SK-N-SH (cell line): ENCODE data around the gene DNHD1. TPM values are rescaled to one million over a fixed set of nuclear protein-coding genes. Genes with fewer than 3 reads are reported as not detected.

Experiments
- CTCF ChIA-PET: fragments of 300-600, 350-600 bp; formaldehyde crosslinking; extraction: SDS; loops from one replicate; lab custom pipeline; 2021; lab: Yijun Ruan, JAX
- POLR2A ChIA-PET: fragments of 350-600 bp; sonication (Branson Sonifier 250); formaldehyde crosslinking; extraction: SDS; loops from one replicate; lab custom pipeline; 2020; ENCODE audit warnings: antibody characterized with exemption, inconsistent platforms; lab: Yijun Ruan, JAX
- DNase-seq: peaks from one replicate; pipeline ENCODE4 v3.0.0; 2012
- H2AFZ ChIP-seq: fragments of 200-600 bp; sonication (generic); 2 replicates; pipeline ENCODE4 v1.8.1; 2016; ENCODE audit warnings: antibody characterized with exemption, mild to moderate bottlenecking, low read depth
- H3F3A ChIP-seq: fragments of 200-600 bp; sonication (generic); replicated peaks from 2 replicates; pipeline ENCODE3; 2016; ENCODE audit warnings: antibody characterized with exemption, mild to moderate bottlenecking; ENCODE audit not compliant: insufficient read depth
- H3K27ac ChIP-seq, 2 experiments: fragments of 200-500 bp in 1 of 2; fragments of 200-600 bp in 1 of 2; sonication (Bioruptor generic) in 1 of 2; sonication (generic), shearing (Covaris generic) in 1 of 2; 2 replicates each; pipeline versions ENCODE4 v1.5.1 to v1.6.1; 2014 to 2016; ENCODE audit warnings: low read depth in 2 of 2, inconsistent platforms in 1 of 2, low read length in 1 of 2, mild to moderate bottlenecking in 1 of 2, mixed read lengths in 1 of 2
- H3K27me3 ChIP-seq: fragments of 200-600 bp; sonication (generic), shearing (Covaris generic); 2 replicates; pipeline ENCODE4 v1.6.1; 2016; ENCODE audit warnings: mixed run types; ENCODE audit not compliant: insufficient read depth
- H3K36me3 ChIP-seq, 2 experiments: fragments of 200-500 bp in 1 of 2; fragments of 200-600 bp in 1 of 2; sonication (Bioruptor generic) in 1 of 2; sonication (generic) in 1 of 2; replicated peaks in 1 of 2; 2 replicates each; pipeline versions ENCODE3 to v1.5.1; 2014 to 2016; ENCODE audit warnings: low read length in 1 of 2, mild to moderate bottlenecking in 1 of 2; ENCODE audit not compliant: insufficient read depth in 2 of 2, control insufficient read depth in 1 of 2
- H3K4me1 ChIP-seq, 2 experiments: fragments of 200-500 bp in 1 of 2; fragments of 200-600 bp in 1 of 2; sonication (Bioruptor generic) in 1 of 2; sonication (generic), shearing (Covaris generic) in 1 of 2; 2 replicates each; pipeline versions ENCODE4 v1.5.1 to v1.6.1; 2014 to 2016; ENCODE audit warnings: low read depth in 1 of 2, low read length in 1 of 2, mixed run types in 1 of 2; ENCODE audit not compliant: insufficient read depth in 2 of 2, control insufficient read depth in 1 of 2
- H3K4me2 ChIP-seq: fragments of 200-600 bp; sonication (generic), shearing (Covaris generic); 2 replicates; pipeline ENCODE4 v1.6.1; 2017; ENCODE audit warnings: mixed run types
- H3K4me3 ChIP-seq, 2 experiments: fragments of 200-500 bp in 1 of 2; fragments of 200-600 bp in 1 of 2; sonication (Bioruptor generic) in 1 of 2; sonication (generic), shearing (Covaris generic) in 1 of 2; 2 replicates each; pipeline versions ENCODE4 v1.5.1 to v1.8.1; 2014 to 2016; ENCODE audit warnings: low read depth in 2 of 2, inconsistent platforms in 1 of 2, low read length in 1 of 2, mild to moderate bottlenecking in 1 of 2, mixed read lengths in 1 of 2, moderate library complexity in 1 of 2
- H3K79me2 ChIP-seq: fragments of 200-600 bp; sonication (generic); 2 replicates; pipeline ENCODE4 v1.8.1; 2017; ENCODE audit warnings: mild to moderate bottlenecking; ENCODE audit not compliant: insufficient read depth
- H3K9ac ChIP-seq: fragments of 200-600 bp; sonication (generic); 2 replicates; pipeline ENCODE4 v1.6.1; 2017; ENCODE audit warnings: mixed run types
- H3K9me2 ChIP-seq: fragments of 200-600 bp; sonication (generic); 2 replicates; pipeline ENCODE4 v1.6.1; 2017; ENCODE audit warnings: mixed run types
- H3K9me3 ChIP-seq: fragments of 200-600 bp; sonication (generic); 2 replicates; pipeline ENCODE4 v1.6.1; 2017; ENCODE audit warnings: mixed run types, mild to moderate bottlenecking, moderate library complexity
- H4K20me1 ChIP-seq: fragments of 200-600 bp; sonication (generic); 2 replicates; pipeline ENCODE4 v1.6.1; 2017; ENCODE audit warnings: mild to moderate bottlenecking, mixed run types; ENCODE audit not compliant: insufficient read depth
- ELF1 ChIP-seq: IDR thresholded peaks from 2 replicates; pipeline ENCODE4 v1.4.0; 2012
- EZH2phosphoT487 ChIP-seq: fragments of 200-600 bp; sonication (generic); IDR thresholded peaks from 2 replicates; pipeline ENCODE4 v1.6.1; 2017; ENCODE audit warnings: low read depth, mixed run types, mild to moderate bottlenecking, antibody characterized with exemption, moderate library complexity, borderline replicate concordance
- FOXJ3 ChIP-seq: sonication (generic); formaldehyde crosslinking; IDR thresholded peaks from 2 replicates; pipeline ENCODE4 v1.5.1; 2020; ENCODE audit warnings: mild to moderate bottlenecking, missing genetic modification reagents
- GABPA ChIP-seq: IDR thresholded peaks from 2 replicates; pipeline ENCODE4 v1.4.0; 2012; ENCODE audit warnings: low read depth, mild to moderate bottlenecking
- MXI1 ChIP-seq: IDR thresholded peaks from 2 replicates; pipeline ENCODE4 v1.6.1; 2012; ENCODE audit warnings: mild to moderate bottlenecking, low read depth, low read length, improper control_type of control experiment
- POLR2AphosphoS5 ChIP-seq: IDR thresholded peaks from 2 replicates; pipeline ENCODE4 v1.6.1; 2012; ENCODE audit warnings: low read depth, low read length
- RFX5 ChIP-seq: IDR thresholded peaks from 2 replicates; pipeline ENCODE4 v1.6.1; 2012; ENCODE audit warnings: mild to moderate bottlenecking, improper control_type of control experiment, low read length
- RXRA ChIP-seq: IDR thresholded peaks from 2 replicates; pipeline ENCODE4 v1.4.0; 2012; ENCODE audit warnings: low read depth, mild to moderate bottlenecking, borderline replicate concordance
- SIN3A ChIP-seq: IDR thresholded peaks from 2 replicates; pipeline ENCODE4 v1.6.1; 2012; ENCODE audit warnings: low read depth, mild to moderate bottlenecking, low read length, moderate library complexity, borderline replicate concordance
- SMC3 ChIP-seq: IDR thresholded peaks from 2 replicates; pipeline ENCODE4 v1.6.1; 2012; ENCODE audit warnings: low read depth, low read length, improper control_type of control experiment
- TAF1 ChIP-seq: IDR thresholded peaks from 2 replicates; pipeline ENCODE4 v1.6.1; 2012; ENCODE audit warnings: low read depth, mild to moderate bottlenecking, low read length, moderate library complexity, borderline replicate concordance
- WGBS: methylation state at CpG from one replicate; pipeline ENCODE4 v1.1.6; 2017; ENCODE audit warnings: low lambda C conversion rate; 5-methylcytosine and 5-hydroxymethylcytosine counted together
- polyA plus RNA-seq, 3 experiments: library from polyadenylated mRNA; depleted of rRNA; stranded (reverse); fragments of >200 nt; gene quantifications; 2 replicates each; pipeline ENCODE4 v1.2.3, GENCODE V29; 2012
- TF ChIP-seq, protein P1 (sequence below): IDR thresholded peaks from 2 replicates; pipeline ENCODE4 v1.4.0; 2012; ENCODE audit warnings: low read depth, borderline replicate concordance
- TF ChIP-seq, protein P2 (sequence below): fragments of 200-600 bp; sonication (generic); IDR thresholded peaks from 2 replicates; pipeline ENCODE4 v1.6.1; 2017; ENCODE audit warnings: antibody characterized with exemption, mild to moderate bottlenecking, moderate library complexity
- TF ChIP-seq, protein P3 (sequence below): fragments of 150-350 bp; IDR thresholded peaks from 2 replicates; pipeline ENCODE4 v1.6.1; 2016; ENCODE audit warnings: mild to moderate bottlenecking, low read depth, low read length
- TF ChIP-seq, protein P4 (sequence below): IDR thresholded peaks from 2 replicates; pipeline ENCODE4 v1.4.0; 2012; ENCODE audit warnings: low read depth

Gene DNHD1
- polyA plus RNA-seq, 1 of the 3 experiments (the other 2 are of a cell fraction) = 5.3 TPM

DNA sequence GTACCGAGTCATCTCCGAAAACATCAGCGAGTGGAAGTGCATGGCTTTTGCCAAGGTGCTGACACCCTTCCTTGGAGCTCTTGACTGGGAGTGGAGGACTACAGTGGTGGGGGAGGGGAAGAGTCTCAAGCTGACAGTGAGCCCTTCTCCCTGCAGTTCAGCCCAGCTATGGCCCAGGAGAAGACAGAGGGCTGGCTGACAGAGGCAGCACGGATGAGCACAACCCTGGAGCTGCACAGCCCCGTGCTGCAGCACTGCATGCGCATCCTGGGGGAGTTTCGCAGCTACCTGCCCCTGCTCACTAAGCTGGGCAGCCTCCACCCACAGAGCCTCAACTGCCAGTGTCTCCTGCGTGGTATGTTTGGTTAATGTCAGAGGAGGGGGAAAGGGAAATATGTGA lies 41.4 kb downstream of the DNHD1 start:
- Histone ChIP-seq H3K4me1 (peaks cover 0 to 3% of the 10 kb centered on the region in 2 experiments; a peak in 1 of 4 replicates), H4K20me1 (no peaks in the 10 kb centered on the region), H2AFZ (no peak overlapping the region), H3K9me3 (no peaks in the 10 kb centered on the region), H3K27me3 (no peaks in the 10 kb centered on the region), H3K4me3 (no peak overlapping the region), H3K4me2 (no peak overlapping the region), H3K9ac (no peak overlapping the region), H3K36me3 (peaks cover 0 to 3% of the 10 kb centered on the region in 2 experiments), H3K27ac (no peak overlapping the region), H3K79me2 (no peaks in the 10 kb centered on the region), H3K9me2 (no peaks in the 10 kb centered on the region), H3F3A (no peaks in the 10 kb centered on the region)
- WGBS = 98% methylated on average over 8 of the region's 8 CpGs
- TF ChIP-seq RXRA (no peak), SIN3A (no peak), TAF1 (no peak), POLR2AphosphoS5 (no peak), MXI1 (no peak), SMC3 (no peak), GABPA (no peak), ELF1 (no peak), EZH2phosphoT487 (no peak), RFX5 (no peak), FOXJ3 (CRISPR knock-in tag) (no peak)
- TF ChIP-seq, protein P1, sequence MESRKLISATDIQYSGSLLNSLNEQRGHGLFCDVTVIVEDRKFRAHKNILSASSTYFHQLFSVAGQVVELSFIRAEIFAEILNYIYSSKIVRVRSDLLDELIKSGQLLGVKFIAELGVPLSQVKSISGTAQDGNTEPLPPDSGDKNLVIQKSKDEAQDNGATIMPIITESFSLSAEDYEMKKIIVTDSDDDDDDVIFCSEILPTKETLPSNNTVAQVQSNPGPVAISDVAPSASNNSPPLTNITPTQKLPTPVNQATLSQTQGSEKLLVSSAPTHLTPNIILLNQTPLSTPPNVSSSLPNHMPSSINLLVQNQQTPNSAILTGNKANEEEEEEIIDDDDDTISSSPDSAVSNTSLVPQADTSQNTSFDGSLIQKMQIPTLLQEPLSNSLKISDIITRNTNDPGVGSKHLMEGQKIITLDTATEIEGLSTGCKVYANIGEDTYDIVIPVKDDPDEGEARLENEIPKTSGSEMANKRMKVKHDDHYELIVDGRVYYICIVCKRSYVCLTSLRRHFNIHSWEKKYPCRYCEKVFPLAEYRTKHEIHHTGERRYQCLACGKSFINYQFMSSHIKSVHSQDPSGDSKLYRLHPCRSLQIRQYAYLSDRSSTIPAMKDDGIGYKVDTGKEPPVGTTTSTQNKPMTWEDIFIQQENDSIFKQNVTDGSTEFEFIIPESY = no peak
- TF ChIP-seq, protein P2, sequence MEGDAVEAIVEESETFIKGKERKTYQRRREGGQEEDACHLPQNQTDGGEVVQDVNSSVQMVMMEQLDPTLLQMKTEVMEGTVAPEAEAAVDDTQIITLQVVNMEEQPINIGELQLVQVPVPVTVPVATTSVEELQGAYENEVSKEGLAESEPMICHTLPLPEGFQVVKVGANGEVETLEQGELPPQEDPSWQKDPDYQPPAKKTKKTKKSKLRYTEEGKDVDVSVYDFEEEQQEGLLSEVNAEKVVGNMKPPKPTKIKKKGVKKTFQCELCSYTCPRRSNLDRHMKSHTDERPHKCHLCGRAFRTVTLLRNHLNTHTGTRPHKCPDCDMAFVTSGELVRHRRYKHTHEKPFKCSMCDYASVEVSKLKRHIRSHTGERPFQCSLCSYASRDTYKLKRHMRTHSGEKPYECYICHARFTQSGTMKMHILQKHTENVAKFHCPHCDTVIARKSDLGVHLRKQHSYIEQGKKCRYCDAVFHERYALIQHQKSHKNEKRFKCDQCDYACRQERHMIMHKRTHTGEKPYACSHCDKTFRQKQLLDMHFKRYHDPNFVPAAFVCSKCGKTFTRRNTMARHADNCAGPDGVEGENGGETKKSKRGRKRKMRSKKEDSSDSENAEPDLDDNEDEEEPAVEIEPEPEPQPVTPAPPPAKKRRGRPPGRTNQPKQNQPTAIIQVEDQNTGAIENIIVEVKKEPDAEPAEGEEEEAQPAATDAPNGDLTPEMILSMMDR = no peak
- TF ChIP-seq, protein P3, sequence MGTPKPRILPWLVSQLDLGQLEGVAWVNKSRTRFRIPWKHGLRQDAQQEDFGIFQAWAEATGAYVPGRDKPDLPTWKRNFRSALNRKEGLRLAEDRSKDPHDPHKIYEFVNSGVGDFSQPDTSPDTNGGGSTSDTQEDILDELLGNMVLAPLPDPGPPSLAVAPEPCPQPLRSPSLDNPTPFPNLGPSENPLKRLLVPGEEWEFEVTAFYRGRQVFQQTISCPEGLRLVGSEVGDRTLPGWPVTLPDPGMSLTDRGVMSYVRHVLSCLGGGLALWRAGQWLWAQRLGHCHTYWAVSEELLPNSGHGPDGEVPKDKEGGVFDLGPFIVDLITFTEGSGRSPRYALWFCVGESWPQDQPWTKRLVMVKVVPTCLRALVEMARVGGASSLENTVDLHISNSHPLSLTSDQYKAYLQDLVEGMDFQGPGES = no peak
- TF ChIP-seq, protein P4, sequence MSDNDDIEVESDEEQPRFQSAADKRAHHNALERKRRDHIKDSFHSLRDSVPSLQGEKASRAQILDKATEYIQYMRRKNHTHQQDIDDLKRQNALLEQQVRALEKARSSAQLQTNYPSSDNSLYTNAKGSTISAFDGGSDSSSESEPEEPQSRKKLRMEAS = no peak
- no peak for DNase-seq
- ChIA-PET CTCF (interaction anchor here (0.7 to 1.3 kb wide), 3 partner anchors 7 to 168 kb away, joined by 3 read pairs; no protein-coding TSS in a partner anchor), POLR2A (no interaction called here)
